HEK293 (cell line): ENCODE results near the gene APOC1.

ENCODE experiments used
- CTCF ChIP-seq: fragments of 450-650 bp; formaldehyde crosslinking; IDR thresholded peaks from 2 replicates; pipeline ENCODE4 v1.5.1; 2016; ENCODE audit warnings: missing biosample characterization, missing genetic modification characterization
- REST ChIP-seq: fragments of 450-650 bp; formaldehyde crosslinking; IDR thresholded peaks from 2 replicates; pipeline ENCODE4 v1.5.1; 2016; ENCODE audit warnings: missing biosample characterization, missing genetic modification characterization
- ZNF112 ChIP-seq: fragments of 450-650 bp; formaldehyde crosslinking; IDR thresholded peaks from 2 replicates; pipeline ENCODE4 v1.5.0; 2017; ENCODE audit warnings: missing biosample characterization, missing genetic modification characterization
- ZNF629 ChIP-seq: fragments of 450-650 bp; formaldehyde crosslinking; IDR thresholded peaks from 2 replicates; pipeline ENCODE4 v1.5.1; 2017; ENCODE audit warnings: missing biosample characterization, missing genetic modification characterization
- ZNF785 ChIP-seq: fragments of 450-650 bp; formaldehyde crosslinking; IDR thresholded peaks from 2 replicates; pipeline ENCODE4 v1.5.1; 2016; ENCODE audit warnings: missing biosample characterization, missing genetic modification characterization

GRCh38 chr19:44951179-44952159 lies 37.1 kb downstream of the APOC1 start:
- TF ChIP-seq CTCF (tag by site-specific recombination) (peak; percentile 62), ZNF785 (tag by site-specific recombination) (no peak), ZNF112 (tag by site-specific recombination) (no peak), ZNF629 (no peak), REST (tag by site-specific recombination) (no peak; the same call in 1 of the 2 replicates)
